Hindlimb muscle (tissue), 1 donor: ENCODE results near the gene OR2H2. TPM values are rescaled to one million over a fixed set of nuclear protein-coding genes. Genes with fewer than 3 reads are reported as not detected.

Experiments
- DNase-seq: peaks from one replicate; pipeline ENCODE4 v3.0.0-alpha.2; 2013
- polyA plus RNA-seq: library from polyadenylated mRNA; unstranded; fragments of 120-200 nt; gene quantifications from one replicate; pipeline ENCODE4 v1.2.1, GENCODE V29; 2013; ENCODE audit not compliant: insufficient read length

OR2H2 gene
- polyA plus RNA-seq, 1 donor = not detected

DNA sequence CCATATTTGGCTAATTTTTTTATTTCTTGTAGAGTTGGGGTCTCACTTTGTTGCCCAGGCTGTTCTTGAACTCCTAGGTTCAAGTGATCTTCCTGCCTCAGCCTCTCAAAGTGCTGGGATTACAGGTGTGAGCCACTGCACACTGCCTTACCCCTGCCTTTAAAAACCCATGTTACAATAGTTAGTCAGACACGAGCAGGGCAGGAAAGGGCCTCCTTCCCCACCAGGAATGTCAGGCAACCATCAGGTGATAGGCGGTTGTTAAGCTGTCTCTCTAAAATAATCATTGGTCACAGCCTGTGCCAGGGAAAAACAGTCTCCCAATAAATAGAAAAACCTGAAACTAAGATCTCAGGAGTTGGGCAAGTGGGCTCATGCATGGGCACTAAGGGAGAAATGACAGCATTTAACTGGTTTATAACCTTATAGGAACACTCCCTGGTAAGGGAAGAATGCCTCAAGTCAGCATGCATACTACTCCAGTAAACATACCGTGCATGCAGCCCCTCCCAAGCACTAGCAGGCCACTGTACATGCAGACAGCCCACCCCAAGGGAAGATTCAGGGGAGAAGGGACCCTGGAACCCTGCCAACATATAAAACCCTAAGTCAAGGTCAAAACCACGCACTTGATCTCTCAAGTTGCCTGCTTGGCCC lies 8.4 kb downstream of the OR2H2 start:
- no peak for DNase-seq

DNA sequence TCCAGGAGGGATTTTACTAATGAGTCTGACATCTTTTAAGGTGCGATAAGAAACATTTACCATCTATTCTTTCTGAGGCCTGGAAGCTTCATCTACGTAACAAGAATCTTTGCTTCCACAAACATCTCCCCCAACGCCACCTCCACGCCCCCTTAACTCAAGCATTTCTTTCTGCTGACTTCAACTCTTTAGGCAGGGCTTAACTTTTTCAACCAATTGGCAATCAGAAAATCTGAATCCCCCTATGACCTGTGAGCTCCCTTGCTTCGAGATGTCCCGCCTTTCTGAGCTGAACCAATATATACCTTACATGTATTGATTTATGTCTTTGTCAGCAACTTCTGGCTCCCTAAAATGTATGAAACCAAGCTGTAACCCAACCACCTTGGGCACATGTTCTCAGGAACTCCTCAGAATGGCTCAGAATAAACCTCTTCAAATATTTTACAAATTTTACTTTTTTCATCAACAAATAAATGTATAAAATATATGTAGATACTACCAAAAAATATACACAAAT lies 11.5 kb downstream of the OR2H2 start:
- no peak for DNase-seq

DNA sequence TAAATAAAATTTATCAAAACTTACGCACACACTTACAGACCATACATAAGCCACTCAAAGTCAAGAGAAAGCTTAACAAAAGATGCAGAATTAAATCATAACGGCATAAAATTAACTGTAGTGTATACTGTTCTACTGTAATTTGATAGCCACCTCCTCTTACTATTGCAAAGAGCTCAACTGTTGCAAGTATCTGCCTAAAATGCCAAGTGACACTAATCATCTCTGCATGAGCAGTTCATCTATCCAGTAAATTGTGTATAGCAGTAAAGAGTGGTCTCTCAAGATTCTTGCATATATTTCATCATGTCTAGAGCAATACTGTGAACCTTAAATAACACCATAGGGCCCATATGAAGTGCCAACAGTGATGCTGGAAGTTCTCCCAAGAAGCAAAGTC lies 12.3 kb downstream of the OR2H2 start:
- DNase-seq = no peak

DNA sequence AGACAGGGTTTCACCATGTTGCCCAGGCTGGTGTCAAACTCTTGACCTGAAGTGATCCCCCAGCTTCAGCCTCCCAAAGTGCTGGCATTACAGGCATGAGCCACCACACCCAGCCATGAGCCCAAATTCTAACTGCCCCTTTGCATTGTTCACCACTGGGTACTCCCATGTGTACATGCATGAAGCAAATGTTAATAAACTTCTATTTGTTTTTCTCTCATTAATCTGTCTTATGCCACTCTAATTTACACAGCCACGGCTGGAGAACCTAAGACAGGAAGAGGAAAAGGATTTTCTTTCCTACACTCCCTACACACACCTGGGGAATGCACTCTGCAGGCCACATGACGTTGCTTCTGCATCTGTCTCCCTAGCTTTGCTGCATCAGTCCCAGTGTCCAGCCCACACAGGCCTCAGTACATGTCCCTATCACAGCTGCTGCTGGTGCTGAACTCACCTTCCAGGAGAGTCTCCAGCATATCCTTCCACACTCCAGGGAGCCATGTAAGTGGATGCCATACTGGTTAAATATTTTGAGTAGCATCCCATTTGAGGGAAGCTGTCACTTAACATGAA lies 13.3 kb downstream of the OR2H2 start:
- no peak for DNase-seq

DNA sequence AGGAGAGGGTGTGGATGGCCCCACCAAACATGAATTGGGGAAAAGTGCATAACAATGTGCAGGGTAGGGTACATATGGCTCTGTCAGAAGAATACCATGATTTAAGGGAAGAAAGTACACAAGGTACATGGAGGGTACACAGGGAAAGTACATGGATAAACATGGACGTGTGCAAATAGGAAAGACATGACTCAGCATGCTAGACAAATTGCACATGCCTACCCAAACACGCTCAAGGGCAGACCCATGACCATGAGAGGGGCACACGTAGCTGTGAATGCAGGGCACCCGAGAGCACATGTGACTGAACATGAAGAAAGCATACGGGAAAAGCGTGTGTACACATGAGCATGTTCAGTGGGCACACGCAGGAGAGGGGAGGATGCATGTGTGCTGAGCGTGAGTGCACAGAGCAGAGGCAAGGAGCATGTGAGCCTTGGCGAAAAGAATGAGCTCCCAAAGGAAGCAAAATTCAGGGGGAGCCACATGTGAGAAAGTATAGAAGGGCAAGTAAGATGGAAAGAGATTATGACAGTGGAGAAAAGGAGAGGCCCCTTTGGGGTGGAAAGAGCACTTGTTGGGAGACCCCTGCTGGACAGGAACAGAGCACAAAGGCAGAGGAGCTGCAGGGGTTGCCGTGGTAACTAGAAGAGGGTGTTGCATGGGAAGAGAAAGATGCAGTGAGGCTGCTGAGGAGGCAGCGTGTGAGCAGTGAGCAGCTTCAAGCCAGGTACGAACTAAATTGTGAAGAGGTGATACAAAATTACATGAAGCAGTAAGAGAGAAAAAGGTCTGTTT lies 17.8 kb downstream of the OR2H2 start:
- DNase-seq = no peak

DNA sequence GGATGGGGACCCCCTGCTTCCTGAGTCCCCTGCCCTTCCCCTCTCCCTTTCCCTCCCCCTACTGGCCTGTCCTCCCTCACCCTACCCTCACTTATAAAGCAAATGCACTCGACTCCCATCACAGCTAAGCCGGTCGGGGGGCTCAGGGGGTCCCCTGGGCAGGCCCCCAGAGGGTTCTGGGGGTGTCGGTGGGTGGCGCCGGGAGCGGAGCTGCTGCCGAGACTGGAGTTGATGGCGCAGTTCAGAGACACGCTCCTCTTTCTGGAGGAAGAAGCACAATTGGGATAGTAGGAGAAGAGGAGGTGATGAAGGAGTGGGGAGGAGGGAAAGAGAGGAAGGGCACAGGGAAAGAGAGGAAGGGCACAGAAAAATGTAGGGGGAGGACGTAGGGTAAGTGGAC lies 18.5 kb downstream of the OR2H2 start:
- no peak for DNase-seq

DNA sequence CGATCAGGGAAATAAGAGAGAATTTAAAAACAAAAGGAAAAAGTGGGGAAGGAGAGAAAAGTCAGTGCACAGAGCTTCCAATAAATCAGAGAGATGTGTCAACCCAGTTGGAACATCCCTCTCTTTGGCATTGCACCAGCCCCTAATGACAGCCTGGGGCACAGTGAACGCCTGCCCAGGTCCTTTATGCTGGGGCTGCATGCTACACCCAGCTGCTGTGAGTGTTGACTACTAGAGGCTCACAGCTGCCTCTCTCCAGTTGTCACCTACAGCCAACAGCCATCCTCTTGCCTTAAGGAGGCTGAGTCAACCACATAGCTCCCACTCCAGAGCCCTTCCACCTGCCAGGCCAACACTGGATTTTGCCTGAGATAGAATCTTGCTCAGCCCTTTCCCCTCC lies 19.0 kb downstream of the OR2H2 start:
- DNase-seq = no peak

DNA sequence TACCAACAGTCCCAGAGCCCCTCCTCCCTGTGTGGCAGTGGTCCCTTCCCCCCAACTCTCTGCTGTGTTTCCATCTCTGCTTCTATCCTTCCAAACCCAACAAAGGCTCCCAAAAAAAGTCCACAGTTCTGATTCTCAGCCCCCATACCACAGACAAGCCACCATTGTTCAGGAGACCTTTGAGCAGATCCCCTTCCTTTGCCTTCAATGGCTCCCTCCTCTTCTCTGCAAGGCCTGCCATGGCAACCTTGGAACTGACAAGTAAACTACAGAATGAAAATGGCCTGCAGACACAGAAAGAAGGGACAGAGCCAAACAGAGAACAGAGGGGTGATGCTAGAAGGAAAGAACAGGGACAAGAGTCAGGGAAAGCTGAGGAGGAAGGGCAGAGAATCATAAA lies 23.2 kb downstream of the OR2H2 start:
- no peak for DNase-seq

DNA sequence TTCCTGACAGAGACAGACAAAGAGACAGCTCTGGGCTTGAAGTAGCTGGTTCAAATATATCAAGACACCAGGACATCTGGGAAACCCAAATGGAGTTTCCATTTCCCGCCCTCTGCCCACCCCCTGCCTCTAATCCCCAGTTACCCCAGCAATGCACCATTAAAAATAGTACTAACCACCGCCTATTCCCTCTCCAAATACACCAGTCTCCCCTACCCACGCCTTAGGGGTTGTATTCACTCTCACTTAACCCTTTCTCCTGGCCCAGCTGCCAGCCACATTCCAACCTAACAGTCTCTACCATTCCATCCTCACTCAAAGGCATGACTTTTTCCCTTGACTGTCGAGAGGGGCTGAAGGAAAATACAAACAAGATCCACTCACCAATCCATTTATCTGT lies 25.6 kb downstream of the OR2H2 start:
- no peak for DNase-seq

DNA sequence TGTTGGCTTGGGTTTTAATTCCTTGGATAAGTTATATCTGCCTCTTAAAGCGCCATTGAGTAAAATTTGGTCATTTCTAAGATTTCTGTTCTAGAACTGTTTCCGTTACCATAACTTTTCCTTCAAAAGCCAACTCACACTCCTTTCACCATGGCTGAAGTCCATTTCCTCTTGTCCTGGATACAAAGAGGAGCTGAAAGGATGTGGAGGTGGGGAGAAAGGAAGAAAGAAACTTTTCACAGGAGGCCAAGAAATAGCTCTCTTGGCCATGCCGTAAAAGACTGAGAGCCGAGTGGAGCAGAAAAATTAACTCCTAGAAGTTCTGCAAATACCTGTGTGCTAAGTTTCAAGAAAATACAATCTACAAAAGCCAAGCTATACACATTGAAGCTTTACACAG lies 26.5 kb downstream of the OR2H2 start:
- no peak for DNase-seq

DNA sequence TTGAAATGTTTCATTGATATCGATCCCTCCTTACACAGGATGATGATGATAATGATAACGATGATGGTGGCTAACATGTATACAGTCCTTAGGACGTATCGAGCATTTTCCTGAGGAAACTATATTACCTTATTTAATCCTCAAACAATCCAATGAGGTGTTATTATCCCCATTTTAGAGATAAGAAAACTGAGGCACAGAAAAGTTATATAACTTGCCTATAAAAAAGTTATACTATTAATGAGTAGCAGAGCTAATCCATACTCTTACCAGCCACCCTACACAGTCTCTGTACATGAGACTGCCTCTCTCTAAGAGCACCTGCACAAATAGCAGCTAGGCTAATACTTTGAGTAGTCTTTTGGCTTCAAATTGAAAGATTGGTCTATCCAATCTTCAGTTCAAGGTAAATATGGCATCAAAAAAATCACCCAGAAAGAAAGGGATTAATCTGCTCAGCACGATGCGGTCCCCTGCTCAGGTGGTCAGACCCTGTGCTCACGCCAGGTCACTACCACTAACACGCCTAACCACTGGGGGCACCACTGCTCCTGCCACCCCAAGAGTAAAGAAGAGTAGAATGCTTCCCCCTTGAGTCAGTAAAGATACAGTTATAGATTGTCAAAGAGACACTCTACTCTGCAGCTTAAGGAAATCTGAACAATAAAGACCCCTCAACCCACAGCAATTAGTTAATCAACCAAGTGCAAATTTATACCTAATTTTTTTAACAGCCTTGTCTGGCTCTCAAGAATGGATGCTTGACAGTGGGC lies 33.0 kb downstream of the OR2H2 start:
- no peak for DNase-seq

DNA sequence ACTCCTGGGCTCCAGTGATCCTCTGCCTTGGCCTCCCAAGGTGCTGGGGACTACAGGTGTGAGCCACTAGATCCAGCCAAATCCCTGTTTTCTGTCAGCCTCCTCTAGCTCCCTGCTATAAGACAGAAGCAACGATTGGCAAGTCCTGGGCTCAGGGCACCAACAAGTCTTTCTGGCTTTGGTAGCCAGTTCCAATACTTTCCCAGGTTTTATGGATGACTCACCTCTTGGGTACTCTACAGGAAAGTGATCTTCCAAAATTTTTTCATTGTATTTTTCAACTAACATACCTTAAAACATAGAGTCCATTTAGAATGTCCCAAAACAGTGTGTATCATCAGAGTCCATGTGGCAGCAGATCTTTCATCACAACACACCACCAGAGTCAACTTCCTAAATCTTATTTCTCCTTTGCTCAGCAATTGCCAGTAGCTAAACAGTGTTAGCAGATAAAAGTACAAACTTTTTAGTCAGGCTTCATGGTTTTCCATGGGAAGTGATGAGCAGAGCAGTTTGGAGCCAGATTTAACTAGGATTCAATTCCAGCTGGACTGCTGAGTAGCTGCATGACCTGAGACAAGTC lies 34.7 kb downstream of the OR2H2 start:
- no peak for DNase-seq

DNA sequence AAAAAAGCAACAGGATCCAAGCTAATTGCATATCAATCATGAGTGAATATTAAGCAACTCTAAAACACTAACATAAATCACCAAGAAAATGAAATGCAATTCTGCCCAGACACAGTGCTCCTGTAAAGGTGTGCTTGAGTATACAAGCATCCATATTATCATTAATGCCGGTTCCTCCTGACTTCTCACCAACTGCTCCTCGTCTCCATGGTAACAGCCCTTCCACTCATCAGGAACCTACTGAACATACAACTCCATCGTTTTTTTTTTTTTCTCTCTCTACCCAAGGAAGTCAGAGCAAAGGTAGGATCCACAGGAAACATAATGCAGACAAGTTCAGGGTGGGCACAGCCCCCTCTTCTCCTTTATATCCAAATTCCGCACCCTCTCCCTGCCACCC lies 35.7 kb downstream of the OR2H2 start:
- DNase-seq = no peak

DNA sequence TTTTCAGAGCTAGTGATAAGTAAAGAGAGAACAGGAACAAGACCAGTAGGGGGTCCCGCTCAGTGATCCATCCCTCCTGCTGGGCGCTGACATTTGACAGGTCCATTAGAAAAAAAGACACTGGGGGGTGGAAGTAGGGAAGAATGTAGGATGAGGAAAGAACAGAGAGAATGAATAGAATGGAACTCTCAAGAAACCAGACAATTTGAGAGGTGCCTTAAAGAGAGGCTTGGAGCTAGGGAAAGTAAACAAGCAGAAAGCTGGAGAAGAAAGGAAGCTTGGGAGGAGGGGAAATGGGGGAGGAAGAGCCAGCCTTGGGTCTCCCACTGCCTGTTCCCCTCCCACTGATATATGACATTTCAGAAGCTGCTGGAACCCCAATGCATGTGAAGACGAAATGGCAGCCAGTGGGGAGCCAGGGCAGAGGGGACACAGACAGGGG lies 39.6 kb downstream of the OR2H2 start:
- no peak for DNase-seq

DNA sequence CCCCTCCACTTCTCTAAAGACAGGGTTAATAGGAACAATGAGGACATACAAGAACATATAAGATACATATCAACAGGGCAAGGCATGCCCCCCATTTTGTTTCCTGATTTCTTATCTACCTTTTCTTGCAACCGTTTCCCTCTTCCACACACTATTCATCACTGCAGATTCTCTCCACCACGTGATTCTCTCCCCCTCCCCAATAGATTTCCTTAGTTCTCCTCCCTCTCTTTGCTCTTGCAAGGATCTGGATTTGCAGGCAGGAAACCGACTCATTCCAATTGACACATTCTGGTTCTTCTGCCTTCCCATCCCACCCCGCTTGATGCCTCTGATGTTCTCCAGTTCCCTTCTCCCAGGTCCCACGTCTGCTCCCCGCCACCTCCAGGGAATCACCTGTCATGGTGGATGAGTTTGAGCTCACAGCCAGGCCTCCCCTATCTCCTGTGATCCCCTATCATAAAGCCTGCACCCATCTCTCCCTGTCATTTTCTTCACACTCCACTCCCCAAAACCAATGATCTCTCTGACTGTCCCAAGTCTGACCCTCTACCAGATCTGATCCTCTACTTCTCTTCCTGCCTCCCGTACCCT lies 40.5 kb downstream of the OR2H2 start:
- no peak for DNase-seq

DNA sequence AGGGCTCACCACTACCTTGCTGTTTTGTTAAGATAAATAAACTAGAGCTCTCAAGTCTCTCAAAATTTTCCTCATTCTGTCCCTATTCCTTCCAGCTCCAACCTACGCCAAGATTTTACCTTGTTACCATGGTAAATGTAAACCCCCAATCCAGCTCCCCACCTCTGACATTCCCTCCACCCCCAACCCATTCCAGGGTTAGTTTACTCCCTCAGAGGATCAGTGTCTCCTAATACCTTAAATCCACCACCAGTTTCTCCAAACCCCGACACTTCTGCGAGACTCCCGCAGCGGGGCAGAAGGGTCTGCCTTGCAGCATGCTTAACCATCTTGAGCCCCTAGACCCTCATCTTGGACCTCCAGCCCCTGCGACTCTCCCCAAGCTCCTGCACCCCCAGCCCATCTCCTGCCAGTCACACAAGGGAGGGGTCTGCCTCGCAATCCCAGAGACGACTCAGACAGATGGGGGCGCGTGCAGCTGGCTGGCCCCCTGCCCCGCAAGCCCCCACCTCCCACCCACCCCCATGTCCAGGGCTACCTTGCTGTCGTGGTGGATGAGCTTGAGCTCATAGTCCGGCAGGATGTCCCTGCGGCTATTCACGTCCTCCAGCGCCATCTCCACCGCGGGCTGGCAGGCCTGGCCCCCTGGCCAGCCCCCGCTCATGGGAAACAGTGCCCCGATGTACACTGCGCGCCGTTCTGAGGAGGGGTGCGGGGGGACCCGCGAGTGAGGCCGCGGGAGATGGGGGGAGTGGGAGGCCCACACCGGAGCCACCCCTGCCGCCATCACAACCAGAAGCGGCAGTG lies 42.2 kb downstream of the OR2H2 start:
- no peak for DNase-seq

DNA sequence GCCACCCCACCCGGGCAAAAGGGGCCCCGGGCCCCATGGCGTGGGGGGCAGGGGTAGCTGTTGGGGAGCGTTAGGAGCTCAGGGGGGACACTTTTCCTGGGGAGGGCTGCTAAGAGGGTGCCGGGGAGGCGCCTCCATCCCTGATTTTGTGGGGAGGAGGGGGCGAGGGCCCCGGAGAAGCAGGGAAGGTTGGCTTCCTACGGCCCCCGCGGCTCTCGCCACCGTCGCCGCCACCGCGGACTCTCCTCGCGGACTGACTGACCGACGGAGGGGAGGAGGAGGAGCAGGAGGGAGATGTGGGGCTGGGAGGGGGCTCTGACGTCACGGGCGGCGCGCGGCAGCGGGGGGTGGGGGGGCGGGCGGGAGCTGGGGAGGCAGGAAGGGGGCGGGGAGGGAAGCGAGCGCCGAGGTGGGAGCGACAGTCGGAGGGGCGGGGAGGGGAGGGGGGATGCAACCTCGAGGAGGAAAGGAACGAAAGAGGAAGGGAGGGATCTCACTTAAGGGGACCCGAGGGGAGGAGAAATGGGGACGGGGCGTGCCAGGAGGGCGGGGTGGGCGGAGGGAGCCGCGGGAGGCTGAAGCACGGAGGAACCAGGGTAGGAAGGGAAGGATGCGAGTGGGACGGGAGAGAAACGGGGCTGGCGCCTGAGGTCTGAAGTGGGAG lies 43.0 kb downstream of the OR2H2 start:
- peak; percentile 82 for DNase-seq

DNA sequence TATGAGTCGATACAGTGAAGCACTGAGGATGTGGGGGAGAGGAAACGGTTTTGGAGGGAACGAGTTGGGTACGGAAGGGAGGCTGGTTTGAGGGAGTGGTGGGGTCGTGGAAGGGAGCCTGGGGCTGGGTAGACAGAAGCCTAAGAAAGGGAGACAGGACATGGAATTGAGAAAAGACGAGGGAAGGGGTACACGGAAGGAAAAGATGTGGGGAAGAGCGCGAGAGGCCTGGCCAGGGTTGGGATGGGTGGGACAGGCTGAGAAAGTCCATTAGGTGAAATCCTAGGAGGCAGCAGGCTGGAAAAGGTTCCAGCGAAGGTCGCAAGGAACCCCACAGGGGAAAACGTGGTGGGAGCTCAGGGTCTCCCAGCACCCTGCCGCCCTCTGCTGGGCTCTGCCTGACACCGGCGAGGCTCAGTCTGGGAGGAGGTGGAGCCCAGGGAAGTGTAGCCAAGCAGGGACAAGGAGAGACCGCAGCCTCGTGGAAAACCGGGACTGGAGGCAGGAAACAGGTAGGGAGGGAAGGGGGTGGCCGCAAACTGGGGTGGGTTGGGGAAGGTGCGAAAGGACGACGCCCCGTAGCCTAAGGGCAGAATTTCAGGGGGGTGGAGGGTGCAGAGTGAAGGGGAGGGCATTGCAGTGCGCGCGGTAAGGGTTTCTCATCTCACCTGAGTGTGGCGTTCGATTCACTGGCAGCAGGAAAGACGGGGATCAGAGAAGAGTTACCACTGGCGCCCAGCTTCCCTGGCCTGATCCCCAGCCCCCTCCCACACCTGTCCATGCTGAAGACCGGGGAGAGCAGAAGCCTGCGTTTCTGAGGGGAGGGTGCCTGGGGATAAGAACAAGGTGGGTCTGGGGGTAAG lies 43.7 kb downstream of the OR2H2 start:
- peak; percentile 75 for DNase-seq

DNA sequence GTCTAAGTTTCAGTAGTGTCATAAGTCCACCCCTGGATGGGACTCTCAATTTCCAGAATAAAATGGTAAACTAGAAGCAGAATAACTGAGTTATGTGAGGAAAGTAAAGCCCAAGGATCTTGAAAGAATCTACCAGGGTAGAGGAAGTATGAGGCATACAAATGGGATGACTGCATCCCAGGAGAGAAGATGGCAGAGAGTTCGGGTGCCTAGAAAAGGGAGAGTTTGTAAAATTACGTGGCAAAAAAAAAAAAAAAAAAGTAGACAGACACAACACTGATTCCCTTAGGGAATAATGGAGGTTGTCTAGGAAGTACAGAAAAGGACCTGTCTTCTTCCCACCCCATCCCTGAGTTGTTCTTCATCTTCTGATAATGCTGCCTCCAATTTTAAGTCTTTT lies 44.6 kb downstream of the OR2H2 start:
- no peak for DNase-seq

DNA sequence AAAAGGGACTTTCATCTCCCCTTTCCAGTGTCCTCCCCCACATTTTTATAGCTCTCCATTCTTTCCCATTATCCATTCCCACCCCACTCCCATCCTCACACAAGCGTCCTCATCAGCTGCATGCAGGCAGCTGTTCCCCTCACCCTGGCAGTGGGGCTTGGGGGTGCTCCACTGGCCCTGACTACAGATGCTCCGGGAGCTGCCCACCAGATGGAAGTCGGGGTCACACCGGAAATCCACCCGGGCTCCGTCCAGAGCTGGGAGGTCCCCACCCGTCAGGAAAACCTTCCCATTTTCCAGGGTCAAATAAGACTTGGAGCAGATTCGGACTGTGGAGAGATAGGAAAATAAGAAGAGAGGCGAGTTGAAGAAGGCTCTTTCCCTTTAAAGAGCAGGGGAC lies 45.4 kb downstream of the OR2H2 start:
- no peak for DNase-seq
